Neuronal stem cell (in vitro differentiated cells): ENCODE data around the gene GLI3.

ENCODE experiments used
- DNase-seq: peaks from one replicate; pipeline ENCODE4 v3.0.0-alpha.2; 2013; ENCODE audit warnings: low spot score
- H2AFZ ChIP-seq: one replicate; pipeline ENCODE4 v1.6.1; 2013; ENCODE audit warnings: mild to moderate bottlenecking, low read length, inconsistent platforms
- H2AK5ac ChIP-seq: 2 replicates; pipeline ENCODE4 v1.6.1; 2013; ENCODE audit warnings: low read depth, mild to moderate bottlenecking, inconsistent platforms, low read length, moderate library complexity, mixed read lengths
- H2BK120ac ChIP-seq: 2 replicates; pipeline ENCODE4 v1.6.1; 2013; ENCODE audit warnings: low read depth, mild to moderate bottlenecking, inconsistent platforms, low read length, moderate library complexity, mixed read lengths
- H2BK12ac ChIP-seq: one replicate; pipeline ENCODE4 v1.6.1; 2013; ENCODE audit warnings: low read length, inconsistent platforms
- H2BK15ac ChIP-seq: 2 replicates; pipeline ENCODE4 v1.6.1; 2013; ENCODE audit warnings: mild to moderate bottlenecking, low read length, inconsistent platforms, mixed read lengths
- H2BK5ac ChIP-seq: one replicate; pipeline ENCODE4 v1.6.1; 2013; ENCODE audit warnings: inconsistent platforms, mild to moderate bottlenecking, low read length, moderate library complexity
- H3K14ac ChIP-seq: one replicate; pipeline ENCODE4 v1.6.1; 2013; ENCODE audit warnings: low read length, inconsistent platforms
- H3K18ac ChIP-seq: 2 replicates; pipeline ENCODE4 v1.6.1; 2013; ENCODE audit warnings: low read length, inconsistent platforms
- H3K23ac ChIP-seq: 2 replicates; pipeline ENCODE4 v1.6.1; 2013; ENCODE audit warnings: low read depth, mild to moderate bottlenecking, mixed read lengths, low read length, inconsistent platforms; ENCODE audit not compliant: poor library complexity
- H3K27ac ChIP-seq: replicated peaks from 3 replicates; pipeline ENCODE4 v1.5.1; 2013; ENCODE audit warnings: low read length, inconsistent platforms
- H3K27me3 ChIP-seq, 3 experiments: 2 replicates each; pipeline ENCODE4 v1.6.1; 2013; ENCODE audit warnings: low read length in 3 of 3, mild to moderate bottlenecking in 2 of 3, inconsistent platforms in 1 of 3, low read depth in 1 of 3, mixed read lengths in 1 of 3, moderate library complexity in 1 of 3; ENCODE audit not compliant: control insufficient read depth in 3 of 3, insufficient read depth in 3 of 3
- H3K36me3 ChIP-seq, 2 donors: replicated peaks in 1 of 2; 2 replicates each; pipeline ENCODE4 v1.6.1; 2013; ENCODE audit warnings: low read length in 2 of 2; ENCODE audit not compliant: control insufficient read depth in 2 of 2, insufficient read depth in 2 of 2
- H3K4ac ChIP-seq: 2 replicates; pipeline ENCODE4 v1.6.1; 2013; ENCODE audit warnings: inconsistent platforms, mild to moderate bottlenecking, low read length, moderate library complexity
- H3K4me1 ChIP-seq, 2 donors: 1 replicate in 1 of 2; 2 replicates in 1 of 2; pipeline ENCODE4 v1.6.1; 2013; ENCODE audit warnings: low read length in 2 of 2, low read depth in 1 of 2; ENCODE audit not compliant: control insufficient read depth in 2 of 2, insufficient read depth in 1 of 2
- H3K4me2 ChIP-seq: one replicate; pipeline ENCODE4 v1.6.1; 2013; ENCODE audit warnings: mild to moderate bottlenecking, low read length, inconsistent platforms; ENCODE audit not compliant: insufficient read depth, poor library complexity, severe bottlenecking
- H3K4me3 ChIP-seq, 2 donors: 2 replicates each; pipeline ENCODE4 v1.5.1; 2013; ENCODE audit warnings: low read length in 2 of 2, mild to moderate bottlenecking in 2 of 2, inconsistent platforms in 1 of 2, moderate library complexity in 1 of 2
- H3K79me1 ChIP-seq: one replicate; pipeline ENCODE4 v1.6.1; 2013; ENCODE audit warnings: low read depth, mild to moderate bottlenecking, inconsistent platforms, low read length, moderate library complexity
- H3K9ac ChIP-seq: one replicate; pipeline ENCODE4 v1.6.1; 2013; ENCODE audit warnings: mild to moderate bottlenecking, low read depth, low read length, inconsistent platforms; ENCODE audit not compliant: poor library complexity
- H3K9me3 ChIP-seq, 2 donors: replicated peaks in 1 of 2; 2 replicates each; pipeline versions ENCODE3 to v1.6.1; 2013; ENCODE audit warnings: low read length in 2 of 2, mild to moderate bottlenecking in 2 of 2, inconsistent platforms in 1 of 2, low read depth in 1 of 2, mixed read lengths in 1 of 2, moderate library complexity in 1 of 2; ENCODE audit not compliant: control insufficient read depth in 2 of 2, insufficient read depth in 1 of 2
- H4K8ac ChIP-seq: one replicate; pipeline ENCODE4 v1.6.1; 2013; ENCODE audit warnings: low read depth, mild to moderate bottlenecking, inconsistent platforms, low read length, moderate library complexity
- H4K91ac ChIP-seq: one replicate; pipeline ENCODE4 v1.6.1; 2013; ENCODE audit warnings: low read length, low read depth, mild to moderate bottlenecking, inconsistent platforms; ENCODE audit not compliant: poor library complexity
- WGBS, 2 donors: extraction: QIAGEN DNeasy Blood & Tissue Kit; methylation state at CpG; one replicate each; pipeline ENCODE4 v1.1.7; 2013; ENCODE audit warnings: missing lambda C conversion rate in 2 of 2, mixed read lengths in 1 of 2; ENCODE audit not compliant: insufficient read length in 2 of 2, insufficient replicate concordance in 1 of 2; ENCODE audit errors: extremely low coverage in 2 of 2; 5-methylcytosine and 5-hydroxymethylcytosine counted together

GLI3 gene

DNA sequence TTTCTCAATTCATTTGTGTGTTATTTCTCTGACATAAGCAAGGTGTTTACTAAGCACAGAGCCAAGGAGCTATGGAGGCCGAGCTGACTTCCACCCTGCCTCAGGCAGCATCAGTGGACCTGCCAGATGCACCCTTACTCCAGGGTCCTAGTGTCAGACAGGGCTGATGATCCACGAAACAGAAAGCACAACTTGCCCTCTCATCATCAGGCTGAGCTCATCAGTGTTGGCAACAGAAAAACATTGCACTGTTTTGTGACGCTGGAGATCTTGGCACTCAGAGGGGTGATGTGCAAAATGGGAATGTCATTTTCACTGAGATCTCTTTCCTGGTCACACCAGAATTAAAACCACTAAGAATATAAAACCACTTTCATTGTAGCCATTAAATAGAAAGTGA, 201.8 kb downstream of the GLI3 start:
- H3K27ac ChIP-seq = no peak overlapping the region
- H2AK5ac ChIP-seq = no peak overlapping the region
- H3K14ac ChIP-seq = no peak overlapping the region
- no peak overlapping the region for H2BK120ac ChIP-seq
- no peak overlapping the region for H4K91ac ChIP-seq
- H2BK15ac ChIP-seq = no peak overlapping the region
- no peak overlapping the region for H3K18ac ChIP-seq
- H2BK12ac ChIP-seq = no peak overlapping the region
- no CpG with 5 or more reads among the region's 3 CpGs for WGBS, 2 donors
- H4K8ac ChIP-seq = no peak overlapping the region
- H3K36me3 ChIP-seq = peaks cover 35 to 98% of the 10 kb centered on the region in 2 donors
- no peak overlapping the region for H3K4me3 ChIP-seq
- no peak overlapping the region for H2AFZ ChIP-seq
- H3K9ac ChIP-seq = no peak overlapping the region
- no peak for DNase-seq
- H3K4me2 ChIP-seq = no peak overlapping the region
- H3K79me1 ChIP-seq = peaks cover 2% of the 10 kb centered on the region
- H3K9me3 ChIP-seq = no peaks in the 10 kb centered on the region
- no peaks in the 10 kb centered on the region for H3K4me1 ChIP-seq
- H2BK5ac ChIP-seq = no peak overlapping the region
- no peak overlapping the region for H3K4ac ChIP-seq
- no peak overlapping the region for H3K23ac ChIP-seq
- H3K27me3 ChIP-seq = no peaks in the 10 kb centered on the region

DNA sequence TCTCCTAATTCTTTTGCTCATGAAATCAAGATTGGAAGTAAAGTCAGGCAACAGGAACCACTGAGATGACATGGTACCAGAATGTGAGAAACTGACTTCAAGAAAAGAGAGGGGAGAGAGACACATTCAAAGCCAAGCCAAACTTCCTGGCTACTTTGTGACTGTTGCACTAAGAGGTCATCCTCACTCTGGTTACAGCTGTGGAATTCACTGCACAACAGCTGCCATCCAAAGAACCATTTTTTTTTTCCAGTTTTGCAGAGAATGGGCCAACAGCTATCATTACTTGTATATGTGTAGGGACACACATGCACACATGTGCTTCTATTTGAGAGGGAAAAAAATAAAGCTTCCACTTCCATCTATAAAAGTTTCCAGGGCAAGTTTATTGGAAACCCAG, 203.5 kb downstream of the GLI3 start:
- H3K9ac ChIP-seq = no peak overlapping the region
- H3K4me1 ChIP-seq = no peaks in the 10 kb centered on the region
- H2AK5ac ChIP-seq = no peak overlapping the region
- H2AFZ ChIP-seq = no peak overlapping the region
- H2BK120ac ChIP-seq = no peak overlapping the region
- H3K36me3 ChIP-seq = peaks cover 37 to 96% of the 10 kb centered on the region in 2 donors
- H3K79me1 ChIP-seq = peaks cover 2% of the 10 kb centered on the region
- no peak overlapping the region for H3K18ac ChIP-seq
- no peak overlapping the region for H3K4me2 ChIP-seq
- H2BK15ac ChIP-seq = no peak overlapping the region
- H3K27ac ChIP-seq = no peak overlapping the region
- H3K23ac ChIP-seq = no peak overlapping the region
- no peaks in the 10 kb centered on the region for H3K9me3 ChIP-seq
- no peak overlapping the region for H4K91ac ChIP-seq
- no peak overlapping the region for H2BK5ac ChIP-seq
- H3K4ac ChIP-seq = no peak overlapping the region
- no peak overlapping the region for H4K8ac ChIP-seq
- no peak overlapping the region for H3K14ac ChIP-seq
- H2BK12ac ChIP-seq = no peak overlapping the region
- DNase-seq = no peak
- H3K27me3 ChIP-seq = no peaks in the 10 kb centered on the region
- H3K4me3 ChIP-seq = no peak overlapping the region

DNA sequence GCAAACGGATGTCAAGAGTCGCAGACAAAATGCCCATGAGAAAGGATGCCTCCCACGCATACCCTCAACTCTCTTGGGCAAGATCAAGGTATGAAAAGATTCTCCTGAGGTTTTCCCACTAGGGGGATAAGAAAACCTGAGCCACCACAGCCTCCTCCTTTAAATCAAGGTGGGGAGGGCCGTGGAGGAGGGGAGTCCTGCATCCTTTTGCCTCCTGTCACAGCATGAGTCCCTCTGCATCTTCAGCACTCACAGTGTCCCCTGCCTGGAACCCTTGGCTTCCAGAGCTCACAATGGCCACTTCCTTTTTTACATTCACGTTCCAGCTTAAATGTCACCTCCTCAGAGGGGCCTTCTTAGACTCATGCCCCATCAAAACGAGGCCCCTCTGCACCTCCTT, 207.6 kb downstream of the GLI3 start:
- H2BK12ac ChIP-seq = no peak overlapping the region
- H4K8ac ChIP-seq = no peak overlapping the region
- H3K14ac ChIP-seq = no peak overlapping the region
- H4K91ac ChIP-seq = no peak overlapping the region
- H3K4me1 ChIP-seq = peaks cover 5% of the 10 kb centered on the region in 2 donors
- no peak overlapping the region for H2AK5ac ChIP-seq
- no peak overlapping the region for H2BK15ac ChIP-seq
- no peak overlapping the region for H3K18ac ChIP-seq
- H3K36me3 ChIP-seq = peaks cover 25 to 92% of the 10 kb centered on the region in 2 donors
- H3K9ac ChIP-seq = no peak overlapping the region
- no peak overlapping the region for H3K4me2 ChIP-seq
- no peaks in the 10 kb centered on the region for H3K79me1 ChIP-seq
- H3K4me3 ChIP-seq = peak overlapping the region in 1 of 2 donors; percentile 45
- H2AFZ ChIP-seq = no peak overlapping the region
- DNase-seq = no peak
- no peak overlapping the region for H2BK5ac ChIP-seq
- no peaks in the 10 kb centered on the region for H3K27me3 ChIP-seq
- no peak overlapping the region for H3K4ac ChIP-seq
- H2BK120ac ChIP-seq = no peak overlapping the region
- no peaks in the 10 kb centered on the region for H3K9me3 ChIP-seq
- H3K23ac ChIP-seq = no peak overlapping the region
- no peak overlapping the region for H3K27ac ChIP-seq
- no CpG with 5 or more reads among the region's 6 CpGs for WGBS, 2 donors

DNA sequence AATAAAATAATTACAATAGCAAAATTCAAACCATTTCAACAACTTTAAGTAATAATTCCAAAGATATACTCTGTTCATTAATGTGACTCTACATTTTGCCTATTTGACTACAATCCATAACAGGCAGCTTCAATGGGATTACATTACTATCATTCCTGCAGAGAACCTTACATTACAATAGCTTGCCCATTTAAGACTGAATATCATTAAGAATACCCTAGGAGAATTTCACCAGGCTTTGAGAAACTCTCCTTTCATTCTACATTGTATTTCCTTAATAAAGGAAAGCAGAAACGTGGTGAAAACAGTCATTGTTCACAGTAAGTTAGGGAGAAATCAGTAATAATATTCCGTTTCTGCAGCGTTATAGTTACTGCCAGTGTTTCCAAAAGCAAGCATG, 209.5 kb downstream of the GLI3 start:
- Histone ChIP-seq H2AK5ac (no peak overlapping the region), H3K79me1 (peaks cover 1% of the 10 kb centered on the region), H2AFZ (no peak overlapping the region), H2BK12ac (no peak overlapping the region), H4K91ac (no peak overlapping the region), H3K4me2 (no peak overlapping the region), H3K36me3 (peaks cover 23 to 92% of the 10 kb centered on the region in 2 donors), H2BK5ac (no peak overlapping the region), H3K4ac (no peak overlapping the region), H3K4me1 (peaks cover 9 to 24% of the 10 kb centered on the region in 2 donors), H3K9ac (no peak overlapping the region), H3K4me3 (no peak overlapping the region), H3K27ac (no peak overlapping the region), H2BK120ac (no peak overlapping the region), H4K8ac (no peak overlapping the region), H3K9me3 (no peaks in the 10 kb centered on the region), H3K27me3 (no peaks in the 10 kb centered on the region), H3K18ac (no peak overlapping the region), H3K23ac (no peak overlapping the region), H3K14ac (no peak overlapping the region), H2BK15ac (no peak overlapping the region)
- no peak for DNase-seq
- WGBS, 2 donors = no CpG with 5 or more reads among the region's 3 CpGs
